Smooth muscle cell of the brain vasculature (primary cell): ENCODE data around the gene FSD1.
"Not testable (repeated sequence)": the region's sequence is repeated elsewhere in the genome, so short reads cannot be mapped to it uniquely, and the experiment has no call there.

Source experiments
- DNase-seq: peaks from one replicate; pipeline ENCODE4 v3.0.0-alpha.2; 2012; ENCODE audit warnings: low read depth, low spot score

Gene FSD1

GRCh38 chr19:4304538-4305256, at the start of gene FSD1:
FSD1 (plus strand) TSS chr19:4304598; CDS start chr19:4304747, 149 bp downstream.
- DNase-seq: no peak

GRCh38 chr19:4256563-4256962, 47.8 kb upstream of the FSD1 start:
- DNase-seq: no peak

GRCh38 chr19:4257025-4257424, 47.4 kb upstream of the FSD1 start:
- no peak for DNase-seq

- DNase-seq: no peak
Observed at GRCh38 chr19:4258181-4258580, 46.2 kb upstream of the FSD1 start.

GRCh38 chr19:4260613-4261191, 43.7 kb upstream of the FSD1 start:
- no peak for DNase-seq

- DNase-seq: no peak
Observed at GRCh38 chr19:4264812-4265211, 39.6 kb upstream of the FSD1 start.

- DNase-seq: no peak
Observed at GRCh38 chr19:4266253-4267000, 38.0 kb upstream of the FSD1 start.

- no peak for DNase-seq
Observed at GRCh38 chr19:4267101-4267900, 37.1 kb upstream of the FSD1 start.

- no peak for DNase-seq
Observed at GRCh38 chr19:4267901-4268815, 36.2 kb upstream of the FSD1 start.

GRCh38 chr19:4268816-4269430, 35.5 kb upstream of the FSD1 start:
- no peak for DNase-seq

- no peak for DNase-seq
Observed at GRCh38 chr19:4272894-4273293, 31.5 kb upstream of the FSD1 start.

GRCh38 chr19:4274321-4274686, 30.1 kb upstream of the FSD1 start:
- not testable (repeated sequence) for DNase-seq

- DNase-seq: no peak
Observed at GRCh38 chr19:4277191-4277696, 27.2 kb upstream of the FSD1 start.

- no peak for DNase-seq
Observed at GRCh38 chr19:4278010-4278409, 26.4 kb upstream of the FSD1 start.

- DNase-seq: no peak
Observed at GRCh38 chr19:4278419-4279266, 25.8 kb upstream of the FSD1 start, which contains the start of gene SHD. SHD (plus strand) TSS chr19:4279266; CDS start chr19:4280064, 798 bp downstream.

GRCh38 chr19:4279267-4279529, 25.2 kb upstream of the FSD1 start:
- DNase-seq: no peak

GRCh38 chr19:4279530-4280422, 24.6 kb upstream of the FSD1 start:
- DNase-seq: no peak

GRCh38 chr19:4284176-4284958, 20.0 kb upstream of the FSD1 start:
- no peak for DNase-seq
